GM08714 (cell line): Measurements from ENCODE around the gene CSTPP1.

Experiments used
- H3K4me3 ChIP-seq: fragments of 200-500 bp; sonication (Bioruptor generic); 2 replicates; pipeline ENCODE4 v1.5.1; 2014; ENCODE audit warnings: mild to moderate bottlenecking, low read length, inconsistent platforms
- ZNF274 ChIP-seq: IDR thresholded peaks from 2 replicates; pipeline ENCODE4 v1.6.1; 2012; ENCODE audit warnings: mild to moderate bottlenecking, low read depth, low read length

Gene CSTPP1

GRCh38 chr11:47208628-47209027 lies 272.1 kb downstream of the CSTPP1 start:
- no peak for TF ChIP-seq ZNF274
- H3K4me3 ChIP-seq: no peak overlapping the region
